ENCODE measurements around the gene ESF1.
A peak's percentile ranks its signal among the peaks of the same experiment; 100 is the strongest.

The ESF1 gene

DNA sequence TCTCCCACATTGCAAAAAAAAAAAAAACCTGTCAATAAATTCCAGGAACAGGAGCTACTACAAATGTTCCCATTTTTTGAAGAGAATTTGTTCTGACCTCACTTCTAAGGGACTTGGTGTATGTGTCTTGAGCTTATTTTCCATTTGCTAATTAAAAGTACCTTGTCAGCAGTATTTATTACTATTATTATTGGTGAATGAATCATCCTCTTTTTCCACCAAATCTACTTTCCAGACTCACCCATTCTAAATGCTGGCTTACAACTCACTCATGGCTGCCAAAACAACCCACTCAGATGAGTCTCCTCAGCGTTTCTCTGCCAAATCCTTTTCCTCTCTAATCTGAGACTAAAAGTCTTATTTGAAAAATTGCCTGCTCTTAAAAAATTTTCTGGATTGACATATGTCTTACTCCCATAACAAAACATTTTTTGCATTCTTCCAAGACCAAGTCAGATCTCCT is 112.8 kb downstream of the ESF1 start:
- ATAC-seq (replicated peaks): no peak
- Mint-ChIP-seq H3K27ac (no peak overlapping the region), H3K4me1 (ENCODE audit: low read depth in 2 of 2) (no peaks in the 10 kb centered on the region)

DNA sequence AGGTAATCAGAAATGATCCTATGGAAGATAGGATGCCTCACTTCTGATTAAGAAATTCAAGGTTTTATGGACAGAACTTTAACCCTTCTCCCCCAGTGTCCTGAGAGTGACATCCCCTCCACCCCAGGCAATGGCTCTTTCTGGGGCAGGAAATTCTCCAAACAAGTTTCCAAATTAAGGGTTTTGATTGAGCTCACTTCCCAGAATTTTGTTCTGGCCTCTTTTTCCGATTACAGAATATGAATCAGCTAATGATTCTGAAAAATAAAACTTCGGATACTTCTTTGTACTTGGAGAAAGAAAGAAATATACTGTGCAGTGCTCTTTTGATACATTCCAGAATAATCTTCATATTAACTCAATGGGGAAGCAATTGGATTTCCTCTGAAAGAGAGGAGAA is 113.2 kb downstream of the ESF1 start:
- H3K27ac Mint-ChIP-seq: no peak overlapping the region
- no peaks in the 10 kb centered on the region for H3K36me3 Mint-ChIP-seq (ENCODE audit: insufficient read depth)
- no peaks in the 10 kb centered on the region for H3K9me3 Mint-ChIP-seq
- peaks cover 38 to 56% of the 10 kb centered on the region in 2 donors for H3K27me3 Mint-ChIP-seq
- no peak overlapping the region for H3K4me3 Mint-ChIP-seq
- ATAC-seq (replicated peaks): no peak
- no peaks in the 10 kb centered on the region for H3K4me1 Mint-ChIP-seq (ENCODE audit: low read depth in 2 of 2)
- no peak for DNase-seq

More for the DNA sequence above, 112.8 kb downstream of the ESF1 start:
- Mint-ChIP-seq H3K27me3 (peaks cover 38 to 56% of the 10 kb centered on the region in 2 donors), H3K9me3 (no peaks in the 10 kb centered on the region), H3K36me3 (ENCODE audit: insufficient read depth) (no peaks in the 10 kb centered on the region), H3K4me3 (no peak overlapping the region)
- DNase-seq: no peak

DNA sequence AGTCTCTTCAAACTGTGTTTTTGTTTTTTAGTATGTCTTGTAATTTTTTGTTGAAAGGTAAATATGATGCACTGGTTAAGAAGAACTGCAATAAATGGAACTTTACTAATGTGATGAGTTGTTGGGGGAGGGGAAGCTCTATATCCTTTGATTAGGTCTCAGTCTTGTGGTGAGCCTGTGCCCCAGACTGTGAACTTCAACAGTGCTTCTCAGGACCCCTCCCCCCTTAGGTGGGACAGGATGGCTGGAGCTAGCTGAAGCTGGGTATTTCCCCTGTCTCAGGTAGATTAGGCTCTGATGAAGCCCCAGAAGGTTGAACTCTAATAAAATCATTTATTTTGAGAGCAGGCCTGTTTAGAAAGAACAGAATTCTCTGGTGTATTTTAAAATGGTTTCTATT is 114.6 kb downstream of the ESF1 start:
- H3K36me3 Mint-ChIP-seq (ENCODE audit: insufficient read depth): no peaks in the 10 kb centered on the region
- DNase-seq (no peak), ATAC-seq (replicated peaks) (no peak)
- H3K27ac Mint-ChIP-seq: peak overlapping the region in 1 of 2 donors; percentile 35
- no peaks in the 10 kb centered on the region for H3K9me3 Mint-ChIP-seq
- H3K27me3 Mint-ChIP-seq: peaks cover 44 to 56% of the 10 kb centered on the region in 2 donors
- H3K4me3 Mint-ChIP-seq: no peak overlapping the region
- H3K4me1 Mint-ChIP-seq (ENCODE audit: low read depth in 2 of 2): no peaks in the 10 kb centered on the region

DNA sequence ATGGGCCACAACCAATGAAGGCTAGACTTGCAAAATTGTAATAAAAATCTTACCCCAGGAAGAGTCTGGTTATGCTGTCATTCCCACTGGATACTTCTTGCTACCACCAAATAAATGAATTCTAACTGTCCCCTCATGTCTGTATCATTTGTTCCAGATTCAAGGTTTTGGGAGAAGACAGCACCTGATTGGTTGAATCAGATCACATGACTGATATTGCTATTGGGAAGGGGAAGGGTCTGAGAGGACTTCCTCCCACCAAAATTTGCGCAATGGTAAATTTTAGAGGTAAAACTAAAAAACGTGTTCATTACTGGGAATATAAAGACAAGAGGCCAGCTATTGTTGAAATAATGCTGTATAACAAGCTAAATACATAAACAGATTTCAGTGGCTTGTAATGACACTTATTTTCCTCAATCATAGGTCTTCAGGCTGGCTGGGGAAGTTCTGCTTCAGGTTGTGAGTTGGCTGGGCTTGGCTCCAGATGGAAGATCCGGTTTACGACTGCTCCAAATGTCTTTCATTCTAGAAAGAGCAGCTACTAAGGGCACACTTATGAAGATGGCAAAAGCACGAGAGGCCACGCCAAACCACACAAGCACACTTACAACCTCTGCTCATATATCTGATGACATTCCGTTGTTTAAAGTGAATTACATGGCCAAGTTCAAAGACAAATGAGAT is 118.9 kb downstream of the ESF1 start:
- H3K4me3 Mint-ChIP-seq: no peak overlapping the region
- H3K36me3 Mint-ChIP-seq (ENCODE audit: insufficient read depth): no peaks in the 10 kb centered on the region
- H3K27me3 Mint-ChIP-seq: peaks cover 17 to 43% of the 10 kb centered on the region in 2 donors
- H3K27ac Mint-ChIP-seq: no peak overlapping the region
- H3K4me1 Mint-ChIP-seq (ENCODE audit: low read depth in 2 of 2): no peaks in the 10 kb centered on the region
- ATAC-seq (replicated peaks): no peak
- H3K9me3 Mint-ChIP-seq: no peaks in the 10 kb centered on the region
- DNase-seq: no peak
